Transverse colon (tissue), 4 donors: ENCODE measurements around the gene ACAP3. TPM values are rescaled to one million over a fixed set of nuclear protein-coding genes. Genes with fewer than 3 reads are reported as not detected.

Experiments
- DNase-seq: peaks from one replicate; pipeline ENCODE4 v3.0.0-alpha.2; 2019
- H3K27ac ChIP-seq, 4 donors: fragments of 200-600 bp; sonication (generic); 2 replicates each; pipeline ENCODE4 v1.5.1; 2016 to 2018; ENCODE audit warnings: inconsistent platforms in 4 of 4
- H3K27me3 ChIP-seq: fragments of 200-600 bp; sonication (generic); 2 replicates; pipeline ENCODE4 v1.5.1; 2017; ENCODE audit warnings: inconsistent platforms
- H3K36me3 ChIP-seq, 4 donors: fragments of 200-600 bp; sonication (generic); 2 replicates each; pipeline ENCODE4 v1.5.1; 2017 to 2019; ENCODE audit warnings: inconsistent platforms in 4 of 4
- H3K4me1 ChIP-seq, 4 donors: fragments of 200-600 bp; sonication (generic); 2 replicates each; pipeline ENCODE4 v1.5.1; 2017 to 2020; ENCODE audit warnings: inconsistent platforms in 4 of 4
- H3K4me3 ChIP-seq, 4 donors: fragments of 200-600 bp; sonication (generic); 1 replicate in 1 of 4; 2 replicates in 3 of 4; pipeline versions ENCODE4 v1.5.1 to v1.6.1; 2017 to 2019; ENCODE audit warnings: inconsistent platforms in 4 of 4
- H3K9me3 ChIP-seq, 2 donors: fragments of 200-600 bp; sonication (generic); 2 replicates each; pipeline ENCODE4 v1.5.1; 2017 to 2019; ENCODE audit warnings: inconsistent platforms in 2 of 2
- CTCF ChIP-seq, 5 experiments: fragments of 200-600 bp in 3 of 5; fragments of 450-650 bp in 2 of 5; sonication (generic) in 3 of 5; IDR thresholded peaks; 1 replicate in 2 of 5; 2 replicates in 3 of 5; pipeline ENCODE4 v1.5.1; 2016 to 2017; ENCODE audit warnings: antibody characterized with exemption in 5 of 5, inconsistent platforms in 3 of 5, mild to moderate bottlenecking in 2 of 5, moderate library complexity in 1 of 5
- EP300 ChIP-seq: sonication (generic); formaldehyde crosslinking; IDR thresholded peaks from one replicate; pipeline ENCODE4 v1.6.1; 2017; ENCODE audit warnings: antibody characterized with exemption, low read depth
- POLR2A ChIP-seq: fragments of 450-650 bp; IDR thresholded peaks from one replicate; pipeline ENCODE4 v1.6.1; 2016; ENCODE audit warnings: antibody characterized with exemption, mild to moderate bottlenecking, moderate library complexity
- POLR2AphosphoS5 ChIP-seq, 3 donors: sonication (generic); formaldehyde crosslinking; IDR thresholded peaks; one replicate each; pipeline ENCODE4 v1.6.1; 2016; ENCODE audit warnings: antibody characterized with exemption in 3 of 3
- WGBS, 2 donors: methylation state at CpG; one replicate each; pipeline ENCODE4 v1.1.5; 2018; ENCODE audit warnings: low coverage in 1 of 2; 5-methylcytosine and 5-hydroxymethylcytosine counted together
- in situ Hi-C, 4 donors: fragments of 200-750 bp; cut with MboI; loops; one replicate each; pipeline versions ENCODE4 v1.15.0 to v1.15.1; 2017; ENCODE audit warnings: low sequenced_read_pairs in 3 of 4, low pct_ligation_motif_present in 1 of 4, low pct_unique_long_range_greater_than_20kb in 1 of 4
- intact Hi-C: fragments of 100-400 bp; cut with DNase I; formaldehyde crosslinking; loops from one replicate; pipeline ENCODE4 v1.15.1; 2023; ENCODE audit warnings: low total_unique reads
- total RNA-seq, 4 donors: library from RNA; depleted of rRNA; stranded (reverse); fragments of >200 nt; gene quantifications; one replicate each; pipeline ENCODE4 v1.1.0, GENCODE V29; 2016

ACAP3 gene
- total RNA-seq, 4 donors from 2014 or later: 52.4 to 190 (median 99.5) TPM

GRCh38 chr1:1292442-1292779, 15.3 kb downstream of the ACAP3 start:
- 91% methylated on average over 8 of the region's 9 CpGs; no CpG with 5 or more reads in 1 of the 2 donors for WGBS, 2 donors
- no peaks in the 10 kb centered on the region for H3K36me3 ChIP-seq
- no peaks in the 10 kb centered on the region for H3K9me3 ChIP-seq
- in situ Hi-C loops: no loop called here
- no peak for DNase-seq
- no peak overlapping the region for H3K4me3 ChIP-seq
- peaks cover 0 to 12% (median 10%) of the 10 kb centered on the region in 4 donors for H3K4me1 ChIP-seq
- peaks cover 6% of the 10 kb centered on the region for H3K27me3 ChIP-seq
- H3K27ac ChIP-seq: no peak overlapping the region
- no peak for TF ChIP-seq CTCF (IDR thresholded peaks at IDR 0.05)
- no peak for TF ChIP-seq POLR2A
- TF ChIP-seq EP300: no peak
- no peak for TF ChIP-seq POLR2AphosphoS5 (IDR thresholded peaks at IDR 0.05)
- intact Hi-C loops: no loop called here

- Histone ChIP-seq H3K27ac (no peak overlapping the region), H3K9me3 (no peaks in the 10 kb centered on the region), H3K4me3 (no peak overlapping the region), H3K27me3 (peaks cover 12% of the 10 kb centered on the region), H3K36me3 (no peaks in the 10 kb centered on the region), H3K4me1 (peaks cover 0 to 12% (median 10%) of the 10 kb centered on the region in 4 donors)
- in situ Hi-C loops (no loop called here), intact Hi-C loops (loop anchor here (2.0 kb wide), 1 partner anchor 169 kb away; no protein-coding TSS in a partner anchor)
- 55% methylated on average over 25 of the region's 45 CpGs; no CpG with 5 or more reads in 1 of the 2 donors for WGBS, 2 donors
- DNase-seq: peak; percentile 85
- TF ChIP-seq CTCF (IDR thresholded peaks at IDR 0.05) (peak; percentile 61 to 91 (median 70)), EP300 (no peak), POLR2AphosphoS5 (IDR thresholded peaks at IDR 0.05) (peak in 1 of 3 donors; percentile 6), POLR2A (no peak)
These were observed 15.9 kb downstream of the ACAP3 start for GRCh38 chr1:1291548-1292441.

GRCh38 chr1:1291023-1291528, 16.7 kb downstream of the ACAP3 start:
- peak; percentile 45 for DNase-seq
- peaks cover 0 to 12% (median 11%) of the 10 kb centered on the region in 4 donors for H3K4me1 ChIP-seq
- WGBS, 2 donors: 34% methylated on average over 18 of the region's 28 CpGs; no CpG with 5 or more reads in 1 of the 2 donors
- TF ChIP-seq POLR2AphosphoS5 (IDR thresholded peaks at IDR 0.05) (no peak), POLR2A (no peak), EP300 (no peak), CTCF (IDR thresholded peaks at IDR 0.05) (no peak)
- no peaks in the 10 kb centered on the region for H3K36me3 ChIP-seq
- no peak overlapping the region for H3K4me3 ChIP-seq
- H3K9me3 ChIP-seq: no peaks in the 10 kb centered on the region
- intact Hi-C loops: loop anchor here (2.0 kb wide), 1 partner anchor 168 kb away; no protein-coding TSS in a partner anchor
- in situ Hi-C loops: no loop called here
- H3K27me3 ChIP-seq: peaks cover 19% of the 10 kb centered on the region
- no peak overlapping the region for H3K27ac ChIP-seq

GRCh38 chr1:1290238-1290731, 17.4 kb downstream of the ACAP3 start:
- H3K36me3 ChIP-seq: no peaks in the 10 kb centered on the region
- H3K27me3 ChIP-seq: peaks cover 27% of the 10 kb centered on the region
- WGBS, 2 donors: 67% methylated on average over 11 of the region's 15 CpGs; no CpG with 5 or more reads in 1 of the 2 donors
- in situ Hi-C loops (no loop called here), intact Hi-C loops (loop anchor here (2.0 kb wide), 1 partner anchor 167 kb away; no protein-coding TSS in a partner anchor)
- peak; percentile 83 for DNase-seq
- H3K27ac ChIP-seq: no peak overlapping the region
- no peak overlapping the region for H3K4me3 ChIP-seq
- peak; percentile 56 to 88 (median 77) for TF ChIP-seq CTCF (IDR thresholded peaks at IDR 0.05)
- no peak for TF ChIP-seq POLR2A
- no peak for TF ChIP-seq EP300
- no peak for TF ChIP-seq POLR2AphosphoS5 (IDR thresholded peaks at IDR 0.05)
- H3K4me1 ChIP-seq: peaks cover 0 to 18% (median 15%) of the 10 kb centered on the region in 4 donors
- no peaks in the 10 kb centered on the region for H3K9me3 ChIP-seq
